ENCODE results near the gene GRM1.

Gene GRM1

DNA sequence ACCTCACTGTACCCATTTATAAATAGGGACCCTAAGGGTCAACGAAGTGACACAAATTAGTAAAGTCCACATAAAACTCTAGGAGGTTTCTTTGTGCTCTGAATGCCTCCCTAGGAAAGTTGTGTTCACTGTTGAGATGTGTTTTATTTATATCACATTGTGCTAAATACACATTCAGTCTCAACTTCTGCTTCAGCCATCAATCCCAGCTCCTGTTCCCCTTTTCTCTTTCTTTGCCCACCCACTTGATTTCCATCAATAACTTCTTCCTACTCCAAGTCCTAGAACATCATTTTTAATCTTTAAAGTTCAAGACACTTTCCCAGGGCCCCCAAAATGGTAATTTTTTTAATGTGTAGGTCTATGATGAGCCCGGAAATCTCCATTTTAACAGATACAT, 306.5 kb downstream of the GRM1 start:
- TF ChIP-seq YY1 (IDR thresholded peaks at IDR 0.05; ENCODE audit: insufficient read depth, insufficient read length), result no peak
- TF ChIP-seq ZNF274 (IDR thresholded peaks at IDR 0.05; ENCODE audit: low read depth, low read length), result no peak
- no peak for TF ChIP-seq SUZ12 (IDR thresholded peaks at IDR 0.05; ENCODE audit: extremely low read depth, insufficient read depth, insufficient read length)
- Histone ChIP-seq H3K4me1 (ENCODE audit: insufficient read depth, insufficient read length) (no peaks in the 10 kb centered on the region), H3K27me3 (ENCODE audit: insufficient read depth, insufficient read length) (no peaks in the 10 kb centered on the region), H3K4me3 (ENCODE audit: insufficient read length, low read depth) (no peak overlapping the region), H3K9ac (ENCODE audit: insufficient read length, low read depth) (no peak overlapping the region), H3K9me3 (ENCODE audit: insufficient read depth, low read length) (no peaks in the 10 kb centered on the region), H3K36me3 (ENCODE audit: insufficient read depth, insufficient read length, low read length) (no peaks in the 10 kb centered on the region)
- no peak for DNase-seq (ENCODE audit: low read depth, low spot score)

DNA sequence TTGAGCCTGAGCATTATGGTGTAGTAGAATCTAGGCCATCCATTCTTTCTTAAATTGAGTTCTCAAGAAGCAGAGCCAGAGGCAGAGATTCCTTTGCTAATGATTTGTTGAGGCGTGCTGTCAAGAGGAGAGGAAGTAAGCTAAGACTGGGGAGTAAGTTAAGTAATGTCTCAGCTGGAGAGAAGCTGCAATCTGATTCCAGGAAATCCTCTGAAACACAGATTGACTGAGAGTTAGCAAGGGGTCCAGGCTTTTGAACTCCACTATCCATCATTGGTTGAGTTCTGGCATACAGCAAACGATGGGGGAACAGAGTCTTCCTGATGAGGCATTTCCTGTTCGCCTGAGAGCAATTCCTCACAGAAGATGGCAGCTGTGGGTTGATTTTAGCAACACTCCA, 307.3 kb downstream of the GRM1 start:
- no peaks in the 10 kb centered on the region for H3K36me3 ChIP-seq (ENCODE audit: insufficient read depth, insufficient read length, low read length)
- H3K9me3 ChIP-seq (ENCODE audit: insufficient read depth, low read length), result no peaks in the 10 kb centered on the region
- no peak overlapping the region for H3K4me3 ChIP-seq (ENCODE audit: insufficient read length, low read depth)
- H3K9ac ChIP-seq (ENCODE audit: insufficient read length, low read depth), result no peak overlapping the region
- no peak for DNase-seq (ENCODE audit: low read depth, low spot score)
- TF ChIP-seq YY1 (IDR thresholded peaks at IDR 0.05; ENCODE audit: insufficient read depth, insufficient read length) (no peak), SUZ12 (IDR thresholded peaks at IDR 0.05; ENCODE audit: extremely low read depth, insufficient read depth, insufficient read length) (no peak), ZNF274 (IDR thresholded peaks at IDR 0.05; ENCODE audit: low read depth, low read length) (no peak)
- no peaks in the 10 kb centered on the region for H3K4me1 ChIP-seq (ENCODE audit: insufficient read depth, insufficient read length)
- H3K27me3 ChIP-seq (ENCODE audit: insufficient read depth, insufficient read length), result no peaks in the 10 kb centered on the region

DNA sequence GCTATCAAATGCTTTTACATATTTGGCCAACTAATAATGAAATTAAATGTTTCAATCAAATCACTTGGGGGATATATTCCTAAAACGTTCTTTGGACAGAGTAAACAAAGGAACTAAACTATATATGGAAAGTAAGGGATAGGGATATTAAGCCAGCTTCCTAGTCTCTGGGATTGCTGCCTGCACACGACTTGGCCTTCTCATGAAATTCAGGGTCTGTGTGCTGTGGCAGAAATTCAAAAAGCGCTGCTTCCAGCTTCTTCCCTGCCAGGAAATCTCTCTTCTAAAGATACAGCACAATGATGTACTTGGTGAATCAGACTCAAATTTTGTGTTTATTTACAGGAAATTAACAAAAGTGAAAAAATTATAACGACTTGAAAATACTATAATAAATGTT, 308.5 kb downstream of the GRM1 start:
- Histone ChIP-seq H3K36me3 (ENCODE audit: insufficient read depth, insufficient read length, low read length) (no peaks in the 10 kb centered on the region), H3K4me1 (ENCODE audit: insufficient read depth, insufficient read length) (no peaks in the 10 kb centered on the region), H3K9me3 (ENCODE audit: insufficient read depth, low read length) (no peaks in the 10 kb centered on the region), H3K9ac (ENCODE audit: insufficient read length, low read depth) (no peak overlapping the region), H3K4me3 (ENCODE audit: insufficient read length, low read depth) (no peak overlapping the region), H3K27me3 (ENCODE audit: insufficient read depth, insufficient read length) (no peaks in the 10 kb centered on the region)
- no peak for DNase-seq (ENCODE audit: low read depth, low spot score)
- TF ChIP-seq YY1 (IDR thresholded peaks at IDR 0.05; ENCODE audit: insufficient read depth, insufficient read length) (no peak), SUZ12 (IDR thresholded peaks at IDR 0.05; ENCODE audit: extremely low read depth, insufficient read depth, insufficient read length) (no peak), ZNF274 (IDR thresholded peaks at IDR 0.05; ENCODE audit: low read depth, low read length) (no peak)

DNA sequence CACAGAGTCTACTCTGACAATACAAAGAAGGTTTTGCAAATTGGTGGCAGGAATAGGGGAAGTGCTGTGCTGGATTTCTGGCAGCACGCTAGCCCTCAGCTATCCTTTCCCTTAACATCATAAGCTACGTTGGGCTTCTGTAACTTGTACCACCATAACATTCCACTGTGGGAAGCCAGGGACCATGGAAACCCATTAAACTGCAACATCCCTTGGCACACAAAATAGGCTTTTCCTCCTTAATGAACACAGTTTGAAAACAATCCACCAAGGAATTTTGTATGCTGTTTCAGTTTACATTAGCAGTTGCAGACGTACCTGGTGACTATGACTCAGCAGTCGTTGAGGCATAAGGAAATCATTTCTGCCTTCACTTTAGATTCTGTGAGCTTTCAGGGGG, 310.9 kb downstream of the GRM1 start:
- H3K27me3 ChIP-seq (ENCODE audit: insufficient read depth, insufficient read length), result no peaks in the 10 kb centered on the region
- H3K36me3 ChIP-seq (ENCODE audit: insufficient read depth, insufficient read length, low read length), result no peaks in the 10 kb centered on the region
- H3K4me1 ChIP-seq (ENCODE audit: insufficient read depth, insufficient read length), result no peaks in the 10 kb centered on the region
- DNase-seq (ENCODE audit: low read depth, low spot score), result no peak
- H3K9ac ChIP-seq (ENCODE audit: insufficient read length, low read depth), result no peak overlapping the region
- TF ChIP-seq ZNF274 (IDR thresholded peaks at IDR 0.05; ENCODE audit: low read depth, low read length) (no peak), YY1 (IDR thresholded peaks at IDR 0.05; ENCODE audit: insufficient read depth, insufficient read length) (no peak), SUZ12 (IDR thresholded peaks at IDR 0.05; ENCODE audit: extremely low read depth, insufficient read depth, insufficient read length) (no peak)
- H3K9me3 ChIP-seq (ENCODE audit: insufficient read depth, low read length), result no peaks in the 10 kb centered on the region
- no peak overlapping the region for H3K4me3 ChIP-seq (ENCODE audit: insufficient read length, low read depth)

DNA sequence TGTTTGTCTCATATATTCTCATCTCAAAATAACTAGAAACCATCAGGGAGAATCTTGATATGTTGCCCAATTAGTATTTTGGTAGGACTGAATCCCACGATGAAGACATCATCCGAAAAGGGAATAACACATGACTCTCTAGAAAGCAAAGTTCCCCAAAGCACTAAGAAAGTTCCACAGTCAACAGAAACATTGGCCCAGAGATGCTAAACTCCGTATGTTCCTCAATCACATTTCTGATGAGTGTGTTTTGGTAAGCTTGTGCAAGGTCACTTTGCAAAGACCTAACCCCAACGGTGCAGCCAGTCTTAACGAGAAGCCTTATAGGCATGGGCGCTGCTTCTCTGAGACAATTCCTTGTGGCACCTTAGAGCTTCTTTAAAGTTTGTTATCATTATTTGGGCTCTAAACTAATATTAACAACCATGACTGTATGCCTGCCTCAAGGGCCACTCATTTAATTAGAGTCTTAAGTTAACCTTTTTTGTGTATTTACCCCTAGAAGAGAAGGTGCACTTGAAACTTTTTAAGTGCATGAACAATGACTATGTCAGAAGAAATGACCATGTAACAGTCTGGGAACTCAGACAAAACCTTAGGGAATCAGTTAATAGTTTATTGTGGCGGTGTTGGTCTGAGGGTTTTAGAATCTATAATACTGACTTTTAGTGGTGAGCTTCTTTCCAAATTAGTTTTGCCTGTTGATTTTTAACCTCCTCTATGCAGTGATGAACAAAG, 312.8 kb downstream of the GRM1 start:
- no peaks in the 10 kb centered on the region for H3K4me1 ChIP-seq (ENCODE audit: insufficient read depth, insufficient read length)
- no peaks in the 10 kb centered on the region for H3K27me3 ChIP-seq (ENCODE audit: insufficient read depth, insufficient read length)
- H3K9ac ChIP-seq (ENCODE audit: insufficient read length, low read depth), result no peak overlapping the region
- no peak for DNase-seq (ENCODE audit: low read depth, low spot score)
- no peaks in the 10 kb centered on the region for H3K36me3 ChIP-seq (ENCODE audit: insufficient read depth, insufficient read length, low read length)
- no peak overlapping the region for H3K4me3 ChIP-seq (ENCODE audit: insufficient read length, low read depth)
- no peaks in the 10 kb centered on the region for H3K9me3 ChIP-seq (ENCODE audit: insufficient read depth, low read length)
- TF ChIP-seq SUZ12 (IDR thresholded peaks at IDR 0.05; ENCODE audit: extremely low read depth, insufficient read depth, insufficient read length) (no peak), ZNF274 (IDR thresholded peaks at IDR 0.05; ENCODE audit: low read depth, low read length) (no peak), YY1 (IDR thresholded peaks at IDR 0.05; ENCODE audit: insufficient read depth, insufficient read length) (no peak)

DNA sequence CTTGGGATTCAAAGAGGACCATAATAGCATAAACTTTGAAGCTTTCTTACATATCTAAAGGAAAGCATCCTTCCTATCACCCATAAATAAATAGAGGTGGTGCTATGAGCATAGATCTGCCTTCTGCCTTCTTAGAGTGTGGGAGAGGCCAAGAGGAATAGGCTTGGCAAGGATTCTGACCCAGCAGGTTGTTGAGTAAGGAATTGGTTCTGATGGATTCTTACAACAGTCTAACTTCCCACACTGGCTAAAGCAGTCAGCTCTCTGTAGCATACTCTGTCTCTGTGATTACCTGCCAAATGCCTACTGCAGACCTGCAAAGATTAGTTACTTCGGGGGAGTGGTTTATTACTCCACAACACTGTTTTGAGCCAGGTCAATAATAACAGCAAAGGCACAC, 316.7 kb downstream of the GRM1 start:
- no peak overlapping the region for H3K4me3 ChIP-seq (ENCODE audit: insufficient read length, low read depth)
- H3K4me1 ChIP-seq (ENCODE audit: insufficient read depth, insufficient read length), result no peaks in the 10 kb centered on the region
- no peaks in the 10 kb centered on the region for H3K36me3 ChIP-seq (ENCODE audit: insufficient read depth, insufficient read length, low read length)
- no peaks in the 10 kb centered on the region for H3K27me3 ChIP-seq (ENCODE audit: insufficient read depth, insufficient read length)
- no peak for TF ChIP-seq SUZ12 (IDR thresholded peaks at IDR 0.05; ENCODE audit: extremely low read depth, insufficient read depth, insufficient read length)
- no peak for TF ChIP-seq ZNF274 (IDR thresholded peaks at IDR 0.05; ENCODE audit: low read depth, low read length)
- H3K9ac ChIP-seq (ENCODE audit: insufficient read length, low read depth), result no peak overlapping the region
- no peaks in the 10 kb centered on the region for H3K9me3 ChIP-seq (ENCODE audit: insufficient read depth, low read length)
- no peak for DNase-seq (ENCODE audit: low read depth, low spot score)

DNA sequence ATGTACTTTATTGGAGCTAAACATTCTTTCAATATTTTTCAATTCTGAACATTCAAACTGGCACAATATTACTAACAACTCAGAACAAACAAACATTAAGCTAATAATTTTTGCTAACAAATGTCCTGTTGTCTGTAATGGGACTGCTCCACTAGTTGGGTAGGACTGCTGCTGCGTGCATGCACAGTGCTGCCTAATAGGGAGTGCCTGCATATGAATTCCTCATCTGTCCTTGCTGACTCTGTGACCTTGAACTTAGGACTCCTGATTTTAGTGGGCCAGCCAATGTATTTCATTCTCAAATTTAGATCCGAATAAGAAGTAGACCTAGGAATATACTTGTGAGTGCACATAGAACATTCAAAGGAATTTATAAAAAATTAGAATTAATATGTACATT, 318.2 kb downstream of the GRM1 start:
- no peaks in the 10 kb centered on the region for H3K27me3 ChIP-seq (ENCODE audit: insufficient read depth, insufficient read length)
- H3K4me1 ChIP-seq (ENCODE audit: insufficient read depth, insufficient read length), result no peaks in the 10 kb centered on the region
- no peaks in the 10 kb centered on the region for H3K36me3 ChIP-seq (ENCODE audit: insufficient read depth, insufficient read length, low read length)
- DNase-seq (ENCODE audit: low read depth, low spot score), result no peak
- TF ChIP-seq YY1 (IDR thresholded peaks at IDR 0.05; ENCODE audit: insufficient read depth, insufficient read length), result no peak
- no peak for TF ChIP-seq ZNF274 (IDR thresholded peaks at IDR 0.05; ENCODE audit: low read depth, low read length)
- no peak for TF ChIP-seq SUZ12 (IDR thresholded peaks at IDR 0.05; ENCODE audit: extremely low read depth, insufficient read depth, insufficient read length)
- no peak overlapping the region for H3K4me3 ChIP-seq (ENCODE audit: insufficient read length, low read depth)
- H3K9me3 ChIP-seq (ENCODE audit: insufficient read depth, low read length), result no peaks in the 10 kb centered on the region
- no peak overlapping the region for H3K9ac ChIP-seq (ENCODE audit: insufficient read length, low read depth)
